K562 (cell line): ENCODE data around the gene MARCHF9. TPM values are rescaled to one million over a fixed set of nuclear protein-coding genes. Genes with fewer than 3 reads are reported as not detected.
A peak's percentile ranks its signal among the peaks of the same experiment; 100 is the strongest.

Source experiments
- CREB5 ChIP-seq: fragments of 250-450 bp; sonication (Bioruptor Pico); IDR thresholded peaks from 2 replicates; pipeline ENCODE4 v1.5.0; 2020; ENCODE audit warnings: mild to moderate bottlenecking
- DNMT1 ChIP-seq: fragments of 450-650 bp; IDR thresholded peaks from 2 replicates; pipeline ENCODE4 v1.6.1; 2016; ENCODE audit warnings: antibody characterized with exemption, mild to moderate bottlenecking
- ETS2 ChIP-seq: IDR thresholded peaks from 2 replicates; pipeline ENCODE4 v1.6.1; 2016; ENCODE audit warnings: borderline replicate concordance, missing genetic modification characterization, mild to moderate bottlenecking, moderate library complexity, missing compliant biosample characterization; ENCODE audit not compliant: poor library complexity, severe bottlenecking
- IRF1 ChIP-seq: sonication (generic); formaldehyde crosslinking; IDR thresholded peaks from 2 replicates; pipeline ENCODE4 v1.8.0; 2022; ENCODE audit warnings: missing genetic modification reagents, mild to moderate bottlenecking, borderline replicate concordance
- KDM4B ChIP-seq, 2 experiments: fragments of 450-650 bp in 1 of 2; sonication (generic) in 1 of 2; IDR thresholded peaks; 2 replicates each; pipeline ENCODE4 v1.6.1; 2016 to 2017; ENCODE audit warnings: borderline replicate concordance in 2 of 2, antibody characterized with exemption in 1 of 2, low read depth in 1 of 2, mild to moderate bottlenecking in 1 of 2
- RREB1 ChIP-seq: fragments of 250-450 bp; sonication (Bioruptor Pico); IDR thresholded peaks from 2 replicates; pipeline ENCODE4 v1.4.0; 2020
- SPI1 ChIP-seq: IDR thresholded peaks from 2 replicates; pipeline ENCODE4 v1.6.1; 2011; ENCODE audit warnings: low read depth, low read length, control low read depth, borderline replicate concordance
- SUPT5H ChIP-seq: fragments of 450-650 bp; IDR thresholded peaks from 2 replicates; pipeline ENCODE4 v1.6.1; 2016
- polyA plus RNA-seq, 8 experiments: library from polyadenylated mRNA; depleted of rRNA in 4 of 8; stranded (reverse) in 5 of 8; unstranded in 3 of 8; fragments of >200 nt; fragmentation: Nextera tagmentation in 2 of 8; fragmentation: Illumina TruSeq in 1 of 8; extraction: Ambion mirVana in 2 of 8; extraction: Trizol in 1 of 8; gene quantifications; 2 replicates each; pipeline versions ENCODE4 v1.2.1 to v1.2.3, GENCODE V29; 2011 to 2014; ENCODE audit warnings: inconsistent platforms in 1 of 8, missing spikeins in 1 of 8
- total RNA-seq, 7 experiments: library from RNA; depleted of rRNA in 6 of 7; stranded (reverse); fragments of >200 nt in 6 of 7; fragmentation: Illumina TruSeq in 2 of 7; extraction: Trizol in 2 of 7; gene quantifications; 2 replicates each; pipeline versions ENCODE4 v1.2.1 to v1.2.3, GENCODE V29; 2011 to 2021; ENCODE audit warnings: low replicate concordance in 1 of 7
- TF ChIP-seq, protein P1 (sequence below): fragments of 250-450 bp; sonication (Bioruptor Pico); IDR thresholded peaks from 2 replicates; pipeline ENCODE4 v1.5.0; 2021
- TF ChIP-seq, protein P2 (sequence below), 2 experiments: fragments of 450-650 bp; conservative IDR thresholded peaks; 2 replicates each; pipeline ENCODE4 v1.6.1; 2017; ENCODE audit warnings: mild to moderate bottlenecking in 2 of 2, moderate library complexity in 2 of 2
- TF ChIP-seq, protein P3 (sequence below): fragments of 450-650 bp; IDR thresholded peaks from 2 replicates; pipeline ENCODE4 v1.6.1; 2016; ENCODE audit warnings: mild to moderate bottlenecking

Gene MARCHF9
- total and polyA plus RNA-seq, 9 of the 15 experiments (the other 6 are each of a cell fraction or from before 2014, with no cell fraction given) = 0.80 to 12.4 (median 6.2) TPM

DNA sequence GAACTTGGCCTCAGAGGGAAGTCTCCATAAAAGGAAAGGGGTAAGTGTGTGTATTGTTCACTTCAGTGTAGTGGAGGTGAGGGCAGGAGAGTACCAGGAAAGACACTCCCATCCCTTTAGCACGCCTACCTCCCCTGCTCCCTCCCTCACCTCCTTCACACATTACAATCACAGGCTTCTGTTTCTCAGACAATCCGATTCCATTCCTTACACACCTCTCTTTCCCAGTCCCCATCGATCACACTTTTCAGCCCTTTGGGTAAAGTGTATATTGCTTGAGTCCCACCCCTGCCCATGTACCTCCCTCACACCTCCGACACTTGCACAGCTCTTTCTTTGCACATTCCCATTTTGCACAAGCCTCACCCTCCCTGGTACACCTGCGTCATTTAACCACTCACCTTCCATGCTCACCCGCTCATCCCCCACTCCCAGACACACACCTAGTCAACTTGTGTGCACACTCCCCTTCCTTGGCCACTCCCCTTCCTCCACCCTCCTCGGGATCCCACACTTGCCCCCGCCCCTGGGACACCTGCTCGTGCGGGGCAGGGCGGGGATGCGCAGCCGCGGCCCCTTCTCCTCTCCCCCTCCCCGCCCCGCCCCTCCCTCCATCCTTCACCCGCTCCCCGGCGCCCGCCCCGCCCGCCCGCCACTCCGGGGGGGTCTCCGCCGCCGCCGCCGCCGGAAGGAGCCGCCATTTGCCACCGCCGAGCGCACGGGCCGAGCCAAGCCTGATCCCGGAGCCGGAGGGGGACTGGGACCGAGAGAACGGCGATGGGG, at the start of gene MARCHF9 (continued):
- TF ChIP-seq RREB1 (CRISPR knock-in tag) = no peak
- 0 out of 2 replicates have a peak, but pooled peaks have one; percentile 29 for TF ChIP-seq SUPT5H
- TF ChIP-seq CREB5 = no peak
- TF ChIP-seq, protein P1, sequence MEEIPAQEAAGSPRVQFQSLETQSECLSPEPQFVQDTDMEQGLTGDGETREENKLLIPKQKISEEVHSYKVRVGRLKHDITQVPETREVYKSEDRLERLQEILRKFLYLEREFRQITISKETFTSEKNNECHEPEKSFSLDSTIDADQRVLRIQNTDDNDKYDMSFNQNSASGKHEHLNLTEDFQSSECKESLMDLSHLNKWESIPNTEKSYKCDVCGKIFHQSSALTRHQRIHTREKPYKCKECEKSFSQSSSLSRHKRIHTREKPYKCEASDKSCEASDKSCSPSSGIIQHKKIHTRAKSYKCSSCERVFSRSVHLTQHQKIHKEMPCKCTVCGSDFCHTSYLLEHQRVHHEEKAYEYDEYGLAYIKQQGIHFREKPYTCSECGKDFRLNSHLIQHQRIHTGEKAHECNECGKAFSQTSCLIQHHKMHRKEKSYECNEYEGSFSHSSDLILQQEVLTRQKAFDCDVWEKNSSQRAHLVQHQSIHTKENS (CRISPR knock-in tag) = no peak
- no peak for TF ChIP-seq SPI1
- no peak for TF ChIP-seq IRF1 (CRISPR knock-in tag)
- TF ChIP-seq, protein P2, sequence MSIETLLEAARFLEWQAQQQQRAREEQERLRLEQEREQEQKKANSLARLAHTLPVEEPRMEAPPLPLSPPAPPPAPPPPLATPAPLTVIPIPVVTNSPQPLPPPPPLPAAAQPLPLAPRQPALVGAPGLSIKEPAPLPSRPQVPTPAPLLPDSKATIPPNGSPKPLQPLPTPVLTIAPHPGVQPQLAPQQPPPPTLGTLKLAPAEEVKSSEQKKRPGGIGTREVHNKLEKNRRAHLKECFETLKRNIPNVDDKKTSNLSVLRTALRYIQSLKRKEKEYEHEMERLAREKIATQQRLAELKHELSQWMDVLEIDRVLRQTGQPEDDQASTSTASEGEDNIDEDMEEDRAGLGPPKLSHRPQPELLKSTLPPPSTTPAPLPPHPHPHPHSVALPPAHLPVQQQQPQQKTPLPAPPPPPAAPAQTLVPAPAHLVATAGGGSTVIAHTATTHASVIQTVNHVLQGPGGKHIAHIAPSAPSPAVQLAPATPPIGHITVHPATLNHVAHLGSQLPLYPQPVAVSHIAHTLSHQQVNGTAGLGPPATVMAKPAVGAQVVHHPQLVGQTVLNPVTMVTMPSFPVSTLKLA (conservative IDR thresholded peaks at IDR 0.05) = no peak
- peak in 1 of 2 experiments; percentile 25; a peak in 1 of 4 replicates for TF ChIP-seq KDM4B (IDR thresholded peaks at IDR 0.05; ENCODE audit: borderline replicate concordance in 2 of 2, low read depth in 1 of 2)
- 0 out of 2 replicates have a peak, but pooled peaks have one; percentile 87 for TF ChIP-seq DNMT1
- TF ChIP-seq, protein P3, sequence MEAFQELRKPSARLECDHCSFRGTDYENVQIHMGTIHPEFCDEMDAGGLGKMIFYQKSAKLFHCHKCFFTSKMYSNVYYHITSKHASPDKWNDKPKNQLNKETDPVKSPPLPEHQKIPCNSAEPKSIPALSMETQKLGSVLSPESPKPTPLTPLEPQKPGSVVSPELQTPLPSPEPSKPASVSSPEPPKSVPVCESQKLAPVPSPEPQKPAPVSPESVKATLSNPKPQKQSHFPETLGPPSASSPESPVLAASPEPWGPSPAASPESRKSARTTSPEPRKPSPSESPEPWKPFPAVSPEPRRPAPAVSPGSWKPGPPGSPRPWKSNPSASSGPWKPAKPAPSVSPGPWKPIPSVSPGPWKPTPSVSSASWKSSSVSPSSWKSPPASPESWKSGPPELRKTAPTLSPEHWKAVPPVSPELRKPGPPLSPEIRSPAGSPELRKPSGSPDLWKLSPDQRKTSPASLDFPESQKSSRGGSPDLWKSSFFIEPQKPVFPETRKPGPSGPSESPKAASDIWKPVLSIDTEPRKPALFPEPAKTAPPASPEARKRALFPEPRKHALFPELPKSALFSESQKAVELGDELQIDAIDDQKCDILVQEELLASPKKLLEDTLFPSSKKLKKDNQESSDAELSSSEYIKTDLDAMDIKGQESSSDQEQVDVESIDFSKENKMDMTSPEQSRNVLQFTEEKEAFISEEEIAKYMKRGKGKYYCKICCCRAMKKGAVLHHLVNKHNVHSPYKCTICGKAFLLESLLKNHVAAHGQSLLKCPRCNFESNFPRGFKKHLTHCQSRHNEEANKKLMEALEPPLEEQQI = no peak
- TF ChIP-seq ETS2 (tag) = no peak
